HepG2 (cell line): ENCODE measurements around the gene RGPD6. TPM values are rescaled to one million over a fixed set of nuclear protein-coding genes. Genes with fewer than 3 reads are reported as not detected.
A peak's percentile ranks its signal among the peaks of the same experiment; 100 is the strongest.
"Not testable (repeated sequence)": the region's sequence is repeated elsewhere in the genome, so short reads cannot be mapped to it uniquely, and the experiment has no call there.

Experiments used
- ATAC-seq: fragments of 200-7000 bp; cut with Tn5 transposase; 3 replicates; pipeline ENCODE4 v1.9.1; 2020; ENCODE audit warnings: mild to moderate bottlenecking, moderate library complexity
- BruUV-seq: library from RNA; stranded (reverse); fragments of 400-500 nt; replicated peaks from 2 replicates; lab custom pipeline; 2021; lab: Mats Ljungman, UMichigan
- CTCF ChIA-PET: fragments of 300-600 bp; formaldehyde crosslinking; extraction: SDS; loops from one replicate; lab custom pipeline; 2021; ENCODE audit warnings: low total read pairs, inconsistent platforms, low intra/inter-chr PET ratio; lab: Yijun Ruan, JAX
- POLR2A ChIA-PET: fragments of 350-600 bp; sonication (Branson Sonifier 250); formaldehyde crosslinking; loops from one replicate; lab custom pipeline; 2020; ENCODE audit warnings: antibody characterized with exemption, inconsistent platforms; lab: Yijun Ruan, JAX
- DNase-seq: peaks from one replicate; pipeline ENCODE4 v3.0.0-alpha.2; 2015; ENCODE audit warnings: low spot score
- FAIRE-seq: peaks from 3 replicates; lab custom pipeline; 2011; peaks lifted over from hg19 to GRCh38; lab: Jason Lieb, UNC
- H2AFZ ChIP-seq: one replicate; pipeline ENCODE4 v1.6.1; 2011; ENCODE audit warnings: low read length, inconsistent platforms
- H3K27ac ChIP-seq: fragments of 300-600 bp; 3 replicates; pipeline ENCODE4 v1.8.0; 2011; ENCODE audit warnings: mixed run types, mild to moderate bottlenecking, mixed read lengths, low read length, inconsistent platforms; ENCODE audit not compliant: insufficient read depth; ENCODE audit errors: extremely low read length
- H3K27me3 ChIP-seq, 2 experiments: fragments of 200-600 bp in 1 of 2; 2 replicates in 1 of 2; 3 replicates in 1 of 2; pipeline versions ENCODE4 v1.6.0 to v1.8.0; 2011; ENCODE audit warnings: low read length in 2 of 2, mild to moderate bottlenecking in 2 of 2, moderate library complexity in 2 of 2, inconsistent platforms in 1 of 2; ENCODE audit not compliant: insufficient read depth in 2 of 2, control insufficient read depth in 1 of 2
- H3K36me3 ChIP-seq, 2 experiments: fragments of 200-600 bp in 1 of 2; replicated peaks in 1 of 2; 2 replicates in 1 of 2; 3 replicates in 1 of 2; pipeline versions ENCODE4 v1.5.1 to v1.8.0; 2011; ENCODE audit warnings: low read length in 2 of 2, inconsistent platforms in 1 of 2; ENCODE audit not compliant: insufficient read depth in 2 of 2, control insufficient read depth in 1 of 2
- H3K4me1 ChIP-seq: 2 replicates; pipeline ENCODE4 v1.5.1; 2012; ENCODE audit warnings: low read length, inconsistent platforms; ENCODE audit not compliant: insufficient read depth
- H3K4me2 ChIP-seq: 2 replicates; pipeline ENCODE4 v1.6.0; 2011; ENCODE audit warnings: low read depth, low read length, inconsistent platforms
- H3K4me3 ChIP-seq, 3 experiments: fragments of 200-600 bp in 1 of 3; sonication (generic), shearing (Covaris generic) in 1 of 3; replicated peaks in 1 of 3; 2 replicates each; pipeline ENCODE4 v1.5.1; 2011 to 2016; ENCODE audit warnings: low read length in 3 of 3, inconsistent platforms in 2 of 3, low read depth in 2 of 3, mild to moderate bottlenecking in 2 of 3, control low read depth in 1 of 3, mixed read lengths in 1 of 3; ENCODE audit not compliant: insufficient read depth in 1 of 3
- H3K79me2 ChIP-seq: one replicate; pipeline ENCODE4 v1.6.1; 2011; ENCODE audit warnings: low read length, inconsistent platforms; ENCODE audit not compliant: insufficient read depth
- H3K9ac ChIP-seq: 2 replicates; pipeline ENCODE4 v1.6.0; 2011; ENCODE audit warnings: mild to moderate bottlenecking, low read depth, low read length, inconsistent platforms; ENCODE audit not compliant: insufficient read depth
- H3K9me3 ChIP-seq: 2 replicates; pipeline ENCODE4 v1.5.1; 2012; ENCODE audit warnings: mild to moderate bottlenecking, low read length
- H4K20me1 ChIP-seq: 2 replicates; pipeline ENCODE4 v1.6.0; 2011; ENCODE audit warnings: inconsistent platforms, mild to moderate bottlenecking, low read length, moderate library complexity; ENCODE audit not compliant: insufficient read depth
- WGBS: methylation state at CpG from one replicate; pipeline ENCODE4 v1.1.6; 2017; ENCODE audit warnings: low lambda C conversion rate; 5-methylcytosine and 5-hydroxymethylcytosine counted together
- in situ Hi-C: cut with HindIII; loops from 2 replicates; pipeline ENCODE4 v1.10.0; 2017; ENCODE audit warnings: low pct_unique_long_range_greater_than_20kb; ENCODE audit not compliant: extremely low pct_ligation_motif_present
- intact Hi-C: fragments of 100-400 bp; cut with micrococcal nuclease; formaldehyde crosslinking; loops from one replicate; pipeline ENCODE4 v1.10.0; 2022; ENCODE audit not compliant: unreplicated experiment
- polyA plus RNA-seq, 8 experiments: library from polyadenylated mRNA; depleted of rRNA in 3 of 8; stranded (reverse) in 7 of 8; unstranded in 1 of 8; fragments of >200 nt; fragmentation: Illumina TruSeq in 4 of 8; extraction: Trizol in 4 of 8; gene quantifications; 2 replicates each; pipeline versions ENCODE4 v1.2.1 to v1.2.3, GENCODE V29; 2011 to 2016; ENCODE audit warnings: low read depth in 4 of 8, missing spikeins in 1 of 8, mixed read lengths in 1 of 8; ENCODE audit not compliant: insufficient read depth in 1 of 8
- small RNA-seq, 3 experiments: library from RNA; depleted of rRNA; stranded (forward); fragments of <200 nt; gene quantifications; one replicate each; pipeline ENCODE3, GENCODE V24; 2012; ENCODE audit warnings: low read depth in 2 of 3, low replicate concordance in 1 of 3; ENCODE audit not compliant: insufficient read length in 3 of 3, insufficient read depth in 2 of 3
- total RNA-seq, 5 experiments: library from RNA; depleted of rRNA; stranded (reverse); fragments of >200 nt; fragmentation: Illumina TruSeq; extraction: Trizol; gene quantifications; 2 replicates each; pipeline ENCODE4 v1.2.3, GENCODE V29; 2016; ENCODE audit warnings: low read depth in 1 of 5

RGPD6 gene
- total and polyA plus RNA-seq, 2 of the 13 experiments (the other 11 are each of a cell fraction or from before 2014, with no cell fraction given) = 12.0 to 28.4 TPM

DNA sequence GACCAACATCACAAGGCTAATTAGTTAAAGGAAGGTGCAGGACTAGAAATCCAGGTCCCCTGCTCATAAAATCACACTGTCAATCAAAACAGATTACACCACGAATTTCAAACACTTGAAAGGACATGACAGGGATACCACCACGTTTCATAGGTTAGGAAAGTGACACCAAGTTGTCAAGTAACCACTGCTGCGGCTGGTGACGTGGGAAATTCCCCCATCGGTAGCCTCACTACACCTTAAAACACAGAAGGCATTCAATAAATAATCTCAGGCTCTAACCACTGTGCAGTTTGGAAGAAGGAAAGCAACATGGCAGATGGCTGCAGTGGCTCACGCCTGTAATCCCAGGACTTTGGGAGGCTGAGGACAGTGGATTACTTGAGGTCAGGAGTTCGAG is 108.1 kb downstream of the RGPD6 start:
- FAIRE-seq, H3K27ac ChIP-seq, H3K4me1 ChIP-seq, H3K9ac ChIP-seq, H2AFZ ChIP-seq, H4K20me1 ChIP-seq, H3K79me2 ChIP-seq, intact Hi-C loops, CTCF ChIA-PET, H3K4me3 ChIP-seq, ATAC-seq, BruUV-seq, POLR2A ChIA-PET, H3K9me3 ChIP-seq, H3K27me3 ChIP-seq, DNase-seq, H3K4me2 ChIP-seq, in situ Hi-C loops, H3K36me3 ChIP-seq: not testable (repeated sequence)
- WGBS = no CpG with 5 or more reads among the region's 7 CpGs

DNA sequence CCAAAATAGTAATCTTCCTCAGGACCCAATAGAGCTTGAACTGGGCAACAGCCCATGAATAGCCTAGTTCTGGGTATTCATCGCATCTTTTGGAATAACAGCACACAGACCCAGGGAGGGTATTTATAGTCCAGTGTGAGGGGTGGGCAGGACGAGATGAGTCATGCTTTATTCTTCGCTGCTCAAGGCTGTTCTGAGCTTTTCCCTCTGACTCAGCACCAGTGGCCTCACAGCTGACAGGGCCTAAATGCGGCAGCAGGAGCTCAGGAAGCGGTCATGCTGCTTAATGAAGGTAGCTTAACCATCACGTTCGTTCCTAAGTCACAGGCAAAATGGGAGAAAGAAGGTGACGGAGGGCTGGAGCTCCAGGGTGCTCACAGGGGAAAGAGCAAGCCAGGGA is 111.7 kb downstream of the RGPD6 start:
- BruUV-seq, H3K4me3 ChIP-seq, H3K9ac ChIP-seq, H3K4me1 ChIP-seq, H3K9me3 ChIP-seq, in situ Hi-C loops, H4K20me1 ChIP-seq, DNase-seq, H3K27ac ChIP-seq, FAIRE-seq, H3K4me2 ChIP-seq, POLR2A ChIA-PET, H2AFZ ChIP-seq, H3K27me3 ChIP-seq, H3K36me3 ChIP-seq, intact Hi-C loops, CTCF ChIA-PET, H3K79me2 ChIP-seq: not testable (repeated sequence)
- ATAC-seq = peak; percentile 83
- WGBS = no CpG with 5 or more reads among the region's 8 CpGs

Small RNA genes lying within 50 kb of the gene (small RNA-seq; reads per million reads assigned to genes)
- 0 reads per million in 3 experiments for gene AC108938.1

Other genes with a start within 250 kb of the RGPD6 start
- 0.88 and 1.1 TPM in 2 replicates for gene LIMS4, start 104.4 kb downstream of the RGPD6 start, total RNA-seq (2016; rRNA removed; fragmentation: Illumina TruSeq; extraction: Trizol)
- gene LIMS4, start 104.4 kb downstream of the RGPD6 start, polyA plus RNA-seq (2011; rRNA removed) = 0.86 and 2.3 TPM in 2 replicates
- gene BUB1, start 100.8 kb upstream of the RGPD6 start, total RNA-seq (2016; rRNA removed; fragmentation: Illumina TruSeq; extraction: Trizol) = 52.6 and 84.1 TPM in 2 replicates
- gene BUB1, start 100.8 kb upstream of the RGPD6 start, polyA plus RNA-seq (2011; rRNA removed) = 15.2 and 27.8 TPM in 2 replicates
- gene ACOXL, start 155.4 kb upstream of the RGPD6 start, total RNA-seq (2016; rRNA removed; fragmentation: Illumina TruSeq; extraction: Trizol) = not detected in 2 replicates
- gene ACOXL, start 155.4 kb upstream of the RGPD6 start, polyA plus RNA-seq (2011; rRNA removed) = not detected in 2 replicates